Activated T-cell treated with anti-CD3 and anti-CD28 coated beads for 1 hour (primary cell): ENCODE measurements around the gene EPGN.
"Not testable (repeated sequence)": the region's sequence is repeated elsewhere in the genome, so short reads cannot be mapped to it uniquely, and the experiment has no call there.

ENCODE experiments used
- DNase-seq: peaks from one replicate; pipeline ENCODE4 v3.0.0-alpha.2; 2020; ENCODE audit warnings: low read depth

EPGN gene

DNA sequence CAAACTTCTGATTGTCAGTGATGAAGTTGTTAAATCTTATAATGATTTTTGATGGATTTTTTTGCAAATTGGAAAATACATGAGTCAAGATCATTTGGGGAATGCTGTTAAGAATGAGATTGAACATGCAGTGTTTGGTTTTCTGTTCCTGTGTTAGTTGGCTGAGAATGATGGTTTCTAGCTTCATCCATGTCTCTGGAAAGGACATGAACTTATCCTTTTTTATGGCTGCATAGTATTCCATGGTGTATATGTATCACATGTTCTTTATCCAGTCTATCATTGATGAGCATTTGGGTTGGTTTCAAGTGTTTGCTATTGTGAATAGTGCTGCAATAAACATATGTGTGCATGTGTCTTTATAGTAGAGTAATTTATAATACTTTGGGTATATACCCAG, 32.2 kb downstream of the EPGN start:
- DNase-seq: not testable (repeated sequence)

DNA sequence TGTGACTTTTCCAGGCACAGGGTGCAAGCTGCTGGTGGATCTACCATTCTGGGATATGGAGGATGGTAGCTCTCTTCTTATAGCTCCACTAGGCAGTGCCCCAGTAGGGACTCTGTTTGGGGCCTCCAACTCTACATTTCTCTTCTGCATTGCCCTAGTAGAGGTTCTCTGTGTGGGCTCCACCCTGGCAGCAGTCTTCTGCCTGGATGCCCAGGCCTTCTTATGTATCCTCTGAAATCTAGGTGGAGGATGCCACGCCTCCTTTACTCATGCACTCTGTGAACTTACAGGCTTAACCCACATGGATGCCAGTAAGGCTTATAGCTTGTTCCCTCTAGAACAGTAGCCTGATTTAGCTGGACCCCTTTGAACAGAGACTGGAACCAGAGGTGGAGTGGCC, 35.8 kb downstream of the EPGN start:
- no peak for DNase-seq

DNA sequence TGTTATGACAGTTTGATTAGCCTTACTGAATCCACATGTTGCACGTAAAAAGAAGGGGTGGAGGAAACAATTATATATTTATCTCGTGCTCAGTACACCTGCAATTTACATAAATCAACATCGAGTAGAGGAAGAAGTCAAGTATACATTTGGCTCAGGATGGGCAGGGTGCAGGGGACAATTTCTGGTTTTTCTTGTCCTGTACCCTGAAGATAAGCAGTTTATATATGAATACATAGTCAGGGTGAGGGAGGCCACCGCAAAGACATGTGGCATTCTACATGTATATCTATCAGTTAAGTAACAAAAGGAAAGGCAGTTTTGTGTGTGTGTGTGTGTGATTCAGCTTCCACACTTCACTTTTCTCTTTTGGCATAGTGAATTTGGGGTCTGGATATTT, 45.6 kb downstream of the EPGN start:
- DNase-seq: no peak

DNA sequence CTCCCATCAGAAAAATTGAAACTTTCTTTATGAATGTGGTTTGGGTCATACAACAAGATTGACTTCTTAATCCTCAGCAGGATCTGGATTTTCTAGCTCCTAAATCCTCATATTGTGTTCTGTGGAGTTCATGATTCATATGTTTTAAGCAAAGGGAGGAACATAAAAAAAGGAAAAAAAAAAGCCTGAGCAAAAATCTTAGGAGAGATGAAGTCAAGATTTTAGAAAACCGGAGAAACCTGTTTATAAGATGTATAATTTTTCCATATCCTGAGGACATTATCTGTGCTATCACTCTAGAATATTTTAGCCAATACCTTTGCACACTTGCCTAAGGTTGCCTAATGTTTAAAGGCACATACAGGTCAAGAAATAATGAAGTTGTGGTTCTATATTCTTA, 49.7 kb downstream of the EPGN start:
- no peak for DNase-seq

DNA sequence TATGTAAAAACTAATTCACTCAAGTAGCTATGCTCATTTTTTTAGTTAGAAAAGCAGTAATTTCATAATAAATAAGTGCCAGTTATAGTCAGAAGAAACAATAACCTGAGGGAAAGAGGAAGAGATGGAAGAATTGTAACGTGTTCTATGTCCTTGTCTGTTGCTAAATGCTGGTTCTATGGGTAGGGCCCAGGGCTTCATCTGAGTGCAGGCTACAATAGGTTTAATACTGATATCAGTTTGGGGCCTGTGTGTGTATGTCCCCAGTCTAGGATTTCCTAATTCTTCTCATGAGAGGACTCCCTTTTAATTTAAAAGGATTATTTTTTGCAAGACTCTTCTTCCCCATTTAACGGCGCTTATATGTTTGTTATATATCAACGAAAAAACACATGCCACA, 53.4 kb downstream of the EPGN start:
- DNase-seq: no peak

DNA sequence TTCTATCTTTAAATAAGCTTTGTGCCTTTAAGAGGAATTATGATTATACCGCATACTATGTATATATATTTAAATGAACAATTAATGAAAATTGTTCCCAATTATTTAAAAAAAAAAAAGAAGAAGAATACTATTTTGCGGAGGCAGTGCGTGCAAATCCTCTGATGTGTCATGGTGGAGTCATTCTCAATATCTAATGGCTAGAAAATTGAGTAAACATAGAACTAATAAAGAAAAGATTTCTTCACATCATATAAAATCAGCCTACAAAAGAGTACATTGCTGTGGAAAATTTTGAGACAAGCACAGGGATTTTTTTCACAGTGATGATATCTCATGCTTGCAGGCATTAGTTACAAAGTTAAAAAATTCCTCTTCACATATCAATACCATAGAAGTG, 54.1 kb downstream of the EPGN start:
- no peak for DNase-seq

DNA sequence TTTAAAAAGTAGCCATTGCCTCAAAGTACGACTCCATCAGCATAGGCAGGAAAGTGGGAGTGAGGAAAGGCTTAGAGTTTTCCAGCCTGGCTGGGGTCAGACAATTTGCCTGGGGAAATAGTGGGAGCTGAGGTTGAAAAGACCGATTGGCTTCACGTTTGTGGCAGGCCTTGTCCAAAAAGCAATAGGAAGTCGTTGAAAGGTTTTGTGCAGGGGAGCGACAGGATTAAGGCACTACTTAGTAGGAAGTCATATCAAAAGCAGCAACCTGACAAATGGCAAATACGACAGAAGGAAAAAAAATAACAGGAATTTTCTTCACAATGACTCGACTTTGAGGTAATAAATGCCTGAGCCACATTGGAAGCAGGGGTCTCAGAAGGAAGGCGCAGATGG, 56.0 kb downstream of the EPGN start:
- DNase-seq: no peak

DNA sequence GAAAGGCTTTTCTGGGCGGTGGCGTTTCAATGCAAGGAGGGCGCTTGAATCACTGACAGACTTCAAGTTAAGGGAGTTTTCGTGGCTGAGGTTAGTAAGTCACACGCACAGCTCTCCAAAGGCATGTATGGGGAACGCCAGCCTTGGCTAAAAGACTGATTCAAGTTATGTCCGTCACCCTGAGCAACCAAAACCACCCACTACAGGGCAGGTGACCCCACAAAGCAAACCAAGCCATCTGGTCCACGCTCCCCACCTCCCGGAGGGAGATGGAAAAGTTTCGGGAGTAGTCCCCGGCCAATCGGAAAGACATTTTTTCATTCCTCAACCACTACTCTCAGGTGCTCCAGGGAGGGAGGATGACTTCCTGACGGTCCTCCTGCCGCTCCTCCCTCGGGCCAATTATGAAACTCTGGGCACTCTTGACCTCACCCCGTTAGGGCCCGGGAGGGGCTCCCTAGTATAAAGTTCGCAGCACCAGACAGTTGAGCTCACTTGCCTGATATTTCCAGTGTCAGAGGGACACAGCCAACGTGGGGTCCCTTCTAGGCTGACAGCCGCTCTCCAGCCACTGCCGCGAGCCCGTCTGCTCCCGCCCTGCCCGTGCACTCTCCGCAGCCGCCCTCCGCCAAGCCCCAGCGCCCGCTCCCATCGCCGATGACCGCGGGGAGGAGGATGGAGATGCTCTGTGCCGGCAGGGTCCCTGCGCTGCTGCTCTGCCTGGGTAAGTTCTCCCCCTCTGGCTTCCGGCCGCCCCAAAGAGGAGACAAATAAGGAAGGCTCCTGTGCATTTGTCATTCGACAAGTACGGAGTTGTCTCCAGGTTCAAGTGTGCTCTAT, 56.6 kb downstream of the EPGN start, which contains the start of gene EREG:
EREG (plus strand) TSS at position 494 of the 840 bp plus-strand sequence; CDS start at position 658, 164 bp downstream.
- no peak for DNase-seq

DNA sequence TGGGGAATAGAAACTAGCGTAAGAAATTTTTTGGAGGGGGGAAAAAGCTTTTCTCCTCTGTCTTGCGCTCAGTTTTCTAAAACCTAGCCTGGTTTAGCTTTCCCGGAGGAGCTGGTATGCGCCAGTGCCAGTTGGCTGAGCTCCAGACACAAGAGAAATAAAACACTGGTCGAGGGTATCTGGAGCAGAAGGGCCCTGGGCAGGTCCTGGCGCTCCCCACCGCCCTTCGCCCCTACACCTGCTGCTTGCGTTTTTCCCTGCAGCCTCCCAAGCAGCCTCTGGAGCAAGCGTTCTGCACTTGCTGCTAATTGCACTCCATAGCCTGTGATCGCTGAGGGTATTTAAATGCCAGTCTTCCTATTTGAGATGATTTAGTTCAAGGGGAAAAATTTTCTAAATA, 57.5 kb downstream of the EPGN start:
- DNase-seq: no peak
